ENCODE data around the gene MAPK8IP3.
"Not testable (repeated sequence)": the region's sequence is repeated elsewhere in the genome, so short reads cannot be mapped to it uniquely, and the experiment has no call there.

Gene MAPK8IP3

GRCh38 chr16:1787322-1788094 is 81.5 kb downstream of the MAPK8IP3 start:
- DNase-seq (ENCODE audit: low read depth in 3 of 3) = no peak

DNA sequence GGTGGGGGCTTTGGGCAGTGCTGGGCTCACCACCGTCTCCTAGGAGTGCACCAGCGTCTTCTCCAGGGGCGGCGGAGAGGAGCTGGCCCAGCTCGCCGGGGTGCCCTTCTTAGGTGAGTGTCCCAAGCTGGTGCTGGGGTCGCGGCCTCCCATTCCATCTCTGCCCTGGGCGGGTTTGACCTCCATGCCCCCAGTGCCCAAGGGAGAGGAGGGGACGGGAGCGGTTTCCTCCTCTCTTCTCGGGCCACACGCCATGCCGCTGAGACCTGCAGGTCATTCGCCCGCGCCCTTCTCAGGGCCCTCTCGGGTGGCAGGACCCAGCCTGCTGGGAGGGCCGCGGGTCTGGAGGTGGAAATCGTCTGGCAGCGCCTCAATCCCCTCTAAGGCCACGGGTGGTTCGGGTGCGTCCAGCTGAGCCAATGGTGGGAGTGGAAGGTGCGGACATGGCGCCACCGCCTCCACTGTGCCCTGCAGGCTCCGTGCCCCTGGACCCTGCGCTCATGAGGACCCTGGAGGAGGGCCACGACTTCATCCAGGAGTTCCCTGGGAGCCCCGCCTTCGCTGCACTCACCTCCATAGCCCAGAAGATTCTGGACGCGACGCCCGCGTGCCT is 82.2 kb downstream of the MAPK8IP3 start:
- no peak for DNase-seq (ENCODE audit: low read depth in 3 of 3)

DNA sequence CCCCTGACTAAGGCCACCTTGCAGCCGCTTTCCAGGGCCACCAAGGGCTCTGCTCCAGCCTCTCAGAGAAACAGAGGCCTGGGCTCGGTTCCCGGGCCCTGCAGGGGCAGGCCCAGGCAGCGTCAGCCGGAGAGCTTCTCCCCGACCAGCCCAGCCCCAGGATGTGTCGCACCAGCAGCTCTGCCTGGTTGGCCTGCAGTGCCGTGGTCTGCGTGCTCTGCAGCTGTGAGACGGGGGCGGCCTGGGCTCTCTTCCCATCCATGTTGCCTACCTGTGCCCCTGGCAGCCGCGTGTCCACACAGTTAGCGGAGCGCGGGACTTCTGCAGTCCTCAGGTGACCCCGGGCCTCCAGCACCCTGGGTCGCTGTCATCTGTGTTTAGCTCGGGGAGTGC is 82.7 kb downstream of the MAPK8IP3 start:
- no peak for DNase-seq (ENCODE audit: low read depth in 3 of 3)

DNA sequence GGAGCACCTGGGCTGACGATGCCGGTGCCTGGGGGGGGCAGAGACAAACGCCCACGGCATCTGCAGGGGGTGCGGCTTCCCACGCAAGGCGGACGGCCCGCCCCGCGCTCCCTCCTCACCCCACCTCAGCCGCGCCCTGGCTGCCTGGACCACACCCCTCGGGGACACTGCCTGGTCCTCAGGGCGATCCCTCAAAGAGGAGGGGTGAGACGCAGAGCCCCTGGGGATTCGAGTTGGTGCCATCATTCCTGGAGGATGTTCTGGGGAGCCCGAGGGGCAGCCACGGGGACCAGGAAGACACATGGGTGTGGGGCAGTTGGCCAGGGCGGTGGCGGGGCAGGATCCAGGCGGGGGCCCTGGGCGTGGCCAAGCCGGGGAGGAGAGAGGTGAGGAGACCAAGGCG is 83.6 kb downstream of the MAPK8IP3 start:
- DNase-seq (ENCODE audit: low read depth in 3 of 3) = no peak

GRCh38 chr16:1790261-1790610 is 84.2 kb downstream of the MAPK8IP3 start:
- no peak for DNase-seq (ENCODE audit: low read depth in 3 of 3)

DNA sequence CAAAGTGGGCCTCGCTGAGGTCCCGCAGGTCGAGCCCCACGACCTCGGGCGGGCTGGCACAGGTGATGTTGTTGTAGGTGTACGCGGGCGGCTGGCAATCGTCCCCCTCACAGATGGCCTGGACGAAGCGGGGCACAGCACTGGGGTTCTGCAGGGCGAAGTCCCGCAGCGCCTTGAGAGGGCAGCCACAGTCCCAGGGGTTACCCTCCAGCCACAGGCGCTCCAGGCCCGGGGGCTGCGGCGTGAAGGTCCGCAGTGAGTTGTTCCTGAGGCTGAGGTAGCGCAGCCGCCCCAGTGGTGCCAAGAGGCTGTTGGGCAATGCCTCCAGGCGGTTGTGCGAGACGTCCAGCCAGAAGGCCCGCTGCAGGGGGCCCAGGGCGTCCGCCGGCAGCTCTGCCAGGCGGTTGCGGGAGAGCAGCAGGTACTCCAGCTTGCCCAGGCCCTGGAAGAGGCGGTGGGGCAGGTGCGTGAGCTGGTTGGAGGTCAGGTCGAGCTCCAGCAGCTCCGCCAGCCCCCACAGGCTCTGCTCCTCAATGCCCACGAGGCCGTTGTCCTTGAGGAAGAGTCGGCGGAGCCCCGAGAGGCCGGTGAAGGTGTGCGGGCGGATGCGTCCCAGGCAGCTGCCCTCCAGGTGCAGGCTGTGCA is 84.7 kb downstream of the MAPK8IP3 start:
- DNase-seq (ENCODE audit: low read depth in 3 of 3) = no peak

GRCh38 chr16:1791256-1791942 is 85.4 kb downstream of the MAPK8IP3 start:
- no peak for DNase-seq (ENCODE audit: low read depth in 3 of 3)

DNA sequence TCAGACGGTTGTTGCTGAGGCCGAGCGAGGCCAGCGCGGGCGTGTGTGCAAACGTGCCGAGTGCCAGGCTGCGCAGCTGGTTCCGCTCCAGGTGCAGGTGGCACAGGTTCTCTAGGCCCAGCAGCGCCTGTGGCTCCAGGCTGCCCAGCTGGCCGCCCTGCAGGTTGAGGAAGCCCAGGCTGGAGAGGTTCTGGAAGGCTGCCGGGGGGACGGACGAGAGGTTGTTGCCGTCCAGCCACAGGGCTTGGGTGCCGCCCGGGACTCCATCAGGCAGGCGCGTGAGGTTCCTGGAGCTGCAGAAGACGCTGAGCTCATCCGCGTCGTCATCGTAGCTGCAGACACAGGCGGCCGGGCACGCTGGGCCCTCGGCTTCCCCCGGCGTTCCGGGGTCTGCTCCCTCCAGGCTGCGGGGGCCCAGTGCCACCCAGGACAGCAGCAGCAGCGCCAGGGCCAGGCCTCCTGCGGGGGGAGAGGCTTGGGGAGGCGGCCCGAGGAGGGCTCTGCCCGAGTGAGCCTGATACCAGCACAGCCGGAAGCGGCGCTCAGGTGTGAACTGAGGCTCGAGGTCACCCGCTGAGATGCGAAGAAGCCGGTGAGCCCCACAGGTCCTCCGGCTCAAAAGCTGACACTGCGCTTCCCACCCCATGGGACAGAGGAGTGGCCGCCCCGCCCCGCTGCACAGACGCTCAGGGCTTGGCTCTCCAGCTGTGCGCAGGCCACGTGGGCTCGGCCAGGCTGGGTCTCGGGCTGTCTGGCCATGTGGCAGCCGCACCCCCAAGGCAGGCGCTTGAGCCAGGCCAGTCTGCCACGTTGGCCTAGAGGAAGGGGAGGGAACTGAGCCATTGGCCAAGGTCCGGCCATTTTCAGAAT is 86.2 kb downstream of the MAPK8IP3 start:
- no peak for DNase-seq (ENCODE audit: low read depth in 3 of 3)

- DNase-seq (ENCODE audit: low read depth in 3 of 3) = no peak
These were observed 87.0 kb downstream of the MAPK8IP3 start for GRCh38 chr16:1792836-1793577.

- no peak for DNase-seq (ENCODE audit: low read depth in 3 of 3)
These were observed 87.7 kb downstream of the MAPK8IP3 start, which contains the start of gene IGFALS for GRCh38 chr16:1793578-1794220. Gene IGFALS, minus strand, starts transcription at chr16:1793705. Its CDS starts 53 bp downstream, at chr16:1793652.

- DNase-seq (ENCODE audit: low read depth in 3 of 3) = no peak
These were observed 88.4 kb downstream of the MAPK8IP3 start for GRCh38 chr16:1794221-1794871.

DNA sequence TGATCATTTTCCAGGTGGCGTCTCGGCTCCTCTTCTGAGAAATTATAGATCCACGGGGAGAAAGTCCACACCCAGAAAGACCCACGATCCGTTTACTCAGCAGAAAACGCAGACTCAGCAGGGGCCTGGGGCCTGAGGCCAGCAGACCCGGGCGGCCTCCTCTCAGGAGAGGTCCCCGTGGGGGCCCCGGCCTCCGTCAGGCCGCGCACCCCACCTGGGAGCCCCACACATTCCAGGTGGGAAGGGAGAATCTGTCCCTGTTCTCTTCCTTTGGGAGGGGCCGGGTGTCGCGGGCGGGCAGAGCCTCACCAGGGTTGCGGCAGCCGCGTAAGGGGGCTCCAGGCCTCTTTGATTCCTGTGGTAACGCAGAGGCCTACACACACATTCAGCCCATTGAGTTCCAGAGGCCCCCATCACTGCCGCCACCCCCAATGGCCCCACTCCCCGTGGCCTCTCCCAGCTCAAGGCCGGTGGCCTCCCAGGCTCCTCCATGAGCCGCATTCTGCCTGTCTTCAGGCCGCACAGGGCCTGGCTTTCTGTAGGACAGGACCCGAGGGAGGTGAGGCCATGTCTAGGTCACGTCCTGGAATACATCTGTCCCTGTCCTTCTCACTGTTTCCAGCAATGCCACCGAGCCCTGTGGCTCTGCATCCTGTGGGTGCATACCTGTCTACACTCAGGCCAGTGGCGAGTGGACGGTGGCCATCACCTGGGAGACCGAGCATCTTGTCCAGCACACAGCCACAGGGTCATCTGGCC is 89.1 kb downstream of the MAPK8IP3 start:
- no peak for DNase-seq (ENCODE audit: low read depth in 3 of 3)

GRCh38 chr16:1799263-1799662 is 93.3 kb downstream of the MAPK8IP3 start:
- DNase-seq (ENCODE audit: low read depth in 3 of 3) = not testable (repeated sequence)

- DNase-seq (ENCODE audit: low read depth in 3 of 3) = no peak
These were observed 94.7 kb downstream of the MAPK8IP3 start for GRCh38 chr16:1800701-1801100.

- no peak for DNase-seq (ENCODE audit: low read depth in 3 of 3)
These were observed 101.6 kb downstream of the MAPK8IP3 start for GRCh38 chr16:1807626-1808025.

DNA sequence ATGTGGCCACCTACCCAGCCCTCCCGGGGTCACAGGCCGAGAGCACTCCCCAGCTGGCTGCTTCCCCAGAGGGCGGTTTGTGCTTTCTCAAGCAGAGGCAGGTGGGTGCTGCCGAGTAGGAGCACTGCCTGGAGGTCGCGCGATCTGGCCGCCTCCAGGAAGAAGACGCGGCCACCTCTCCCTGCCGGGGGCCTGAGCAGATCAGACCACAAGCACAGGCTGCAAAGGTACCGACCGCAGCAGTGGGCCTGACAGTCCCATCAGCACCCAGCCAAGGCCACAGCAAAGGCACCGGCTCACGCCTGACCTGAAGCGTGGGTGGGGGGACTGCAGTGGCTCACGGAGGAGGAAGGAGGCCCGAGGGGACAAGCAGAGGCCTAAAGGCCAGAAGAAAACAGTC is 102.7 kb downstream of the MAPK8IP3 start:
- DNase-seq (ENCODE audit: low read depth in 3 of 3) = no peak

GRCh38 chr16:1809281-1809801 is 103.3 kb downstream of the MAPK8IP3 start:
- DNase-seq (ENCODE audit: low read depth in 3 of 3) = no peak

GRCh38 chr16:1810106-1810505 is 104.1 kb downstream of the MAPK8IP3 start:
- no peak for DNase-seq (ENCODE audit: low read depth in 3 of 3)

DNA sequence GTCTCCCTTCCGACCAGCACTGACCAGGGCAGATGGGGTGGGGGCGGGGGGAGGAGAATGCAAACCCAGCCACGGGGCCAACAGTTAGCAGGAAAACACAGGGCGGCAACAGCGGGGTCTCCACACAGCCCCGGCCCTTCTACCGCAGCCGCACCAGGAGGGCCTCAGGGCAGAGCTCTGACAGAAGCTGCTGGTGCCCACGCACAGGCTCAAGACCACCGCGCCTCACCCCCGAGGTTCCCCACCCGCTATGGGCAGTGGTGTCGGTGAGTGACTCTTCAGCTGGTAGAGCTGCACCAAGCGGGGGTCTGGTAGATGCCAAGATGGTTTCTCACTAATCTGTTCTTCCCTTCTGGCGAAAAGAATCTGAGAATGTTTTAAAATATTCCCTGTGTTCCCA is 104.5 kb downstream of the MAPK8IP3 start:
- no peak for DNase-seq (ENCODE audit: low read depth in 3 of 3)
